ENCODE results near the gene ITPRID2. TPM values are rescaled to one million over a fixed set of nuclear protein-coding genes. Genes with fewer than 3 reads are reported as not detected.

Gene ITPRID2
- total RNA-seq, result 135 and 316 TPM in 2 replicates

GRCh38 chr2:181891258-181891965, at the start of gene ITPRID2:
TSS of gene ITPRID2 (plus strand) at chr2:181891730. CDS start at chr2:181892067, 337 bp downstream.

Other genes with a start within 250 kb of the ITPRID2 start
- 0.33 TPM in 1 of 2 replicates, not detected in the other for gene CERKL, start 234.6 kb upstream of the ITPRID2 start, total RNA-seq
- not detected in 2 replicates for gene NEUROD1, start 211.2 kb upstream of the ITPRID2 start, total RNA-seq
- 4.1 and 5.5 TPM in 2 replicates for gene PPP1R1C, start 94.1 kb downstream of the ITPRID2 start, total RNA-seq